ENCODE data around the gene RAD51AP1.

DNA sequence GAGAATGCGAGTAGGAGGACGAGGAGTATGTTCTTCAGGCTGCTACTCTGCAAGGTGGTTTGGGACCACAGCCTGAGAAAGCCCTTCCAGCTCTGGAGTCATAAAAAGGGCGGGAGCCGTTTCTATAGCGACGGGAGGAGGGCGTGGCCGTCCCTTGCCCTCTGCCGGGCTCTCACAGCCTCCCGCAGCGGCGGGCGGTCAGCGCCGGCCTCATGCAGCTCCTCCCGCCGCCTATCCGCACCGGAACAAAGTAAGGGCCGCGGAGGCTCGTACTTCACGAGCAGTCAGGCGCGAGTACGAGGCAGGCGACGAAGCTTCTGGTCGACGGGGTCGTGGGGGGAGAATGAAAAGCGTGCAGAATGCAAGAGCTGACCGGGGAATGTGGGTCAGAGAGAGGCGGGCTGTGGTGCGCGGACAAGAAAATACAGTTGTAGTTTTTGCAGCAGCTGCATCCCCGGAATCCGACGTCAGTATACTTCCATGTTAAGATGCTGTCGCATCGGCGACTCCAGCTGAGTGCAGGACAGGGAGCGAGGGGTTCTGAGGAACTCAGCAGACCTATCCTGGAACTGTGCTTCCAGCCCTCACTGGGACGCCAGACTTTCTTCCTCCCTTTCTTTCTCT lies 23.5 kb downstream of the RAD51AP1 start, which contains the start of gene DYRK4:
- TF ChIP-seq, protein P1, sequence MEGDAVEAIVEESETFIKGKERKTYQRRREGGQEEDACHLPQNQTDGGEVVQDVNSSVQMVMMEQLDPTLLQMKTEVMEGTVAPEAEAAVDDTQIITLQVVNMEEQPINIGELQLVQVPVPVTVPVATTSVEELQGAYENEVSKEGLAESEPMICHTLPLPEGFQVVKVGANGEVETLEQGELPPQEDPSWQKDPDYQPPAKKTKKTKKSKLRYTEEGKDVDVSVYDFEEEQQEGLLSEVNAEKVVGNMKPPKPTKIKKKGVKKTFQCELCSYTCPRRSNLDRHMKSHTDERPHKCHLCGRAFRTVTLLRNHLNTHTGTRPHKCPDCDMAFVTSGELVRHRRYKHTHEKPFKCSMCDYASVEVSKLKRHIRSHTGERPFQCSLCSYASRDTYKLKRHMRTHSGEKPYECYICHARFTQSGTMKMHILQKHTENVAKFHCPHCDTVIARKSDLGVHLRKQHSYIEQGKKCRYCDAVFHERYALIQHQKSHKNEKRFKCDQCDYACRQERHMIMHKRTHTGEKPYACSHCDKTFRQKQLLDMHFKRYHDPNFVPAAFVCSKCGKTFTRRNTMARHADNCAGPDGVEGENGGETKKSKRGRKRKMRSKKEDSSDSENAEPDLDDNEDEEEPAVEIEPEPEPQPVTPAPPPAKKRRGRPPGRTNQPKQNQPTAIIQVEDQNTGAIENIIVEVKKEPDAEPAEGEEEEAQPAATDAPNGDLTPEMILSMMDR (conservative IDR thresholded peaks at IDR 0.05; ENCODE audit: low read length), result no peak
- TF ChIP-seq EZH2phosphoT487 (IDR thresholded peaks at IDR 0.05; ENCODE audit: borderline replicate concordance), result no peak
